Neural crest cell (in vitro differentiated cells): ENCODE measurements around the gene FZD2. TPM values are rescaled to one million over a fixed set of nuclear protein-coding genes. Genes with fewer than 3 reads are reported as not detected.
"Not testable (repeated sequence)": the region's sequence is repeated elsewhere in the genome, so short reads cannot be mapped to it uniquely, and the experiment has no call there.

Experiments
- DNase-seq: peaks from one replicate; pipeline ENCODE4 v3.0.0; 2021; ENCODE audit warnings: low read depth, mixed read lengths, low spot score
- H3K27ac Mint-ChIP-seq: one replicate; pipeline ENCODE4 v1.8.0; 2021; ENCODE audit warnings: mild to moderate bottlenecking, mixed read lengths; ENCODE audit not compliant: unreplicated experiment
- H3K27me3 Mint-ChIP-seq: 2 replicates; pipeline ENCODE4 v1.8.0; 2021; ENCODE audit warnings: low read depth, mild to moderate bottlenecking, mixed read lengths
- H3K36me3 Mint-ChIP-seq: 2 replicates; pipeline ENCODE4 v1.8.0; 2021; ENCODE audit warnings: low read depth, mild to moderate bottlenecking, mixed read lengths
- H3K4me1 Mint-ChIP-seq: 2 replicates; pipeline ENCODE4 v1.8.0; 2021; ENCODE audit warnings: mixed read lengths
- H3K4me3 Mint-ChIP-seq: one replicate; pipeline ENCODE4 v1.8.0; 2021; ENCODE audit warnings: mild to moderate bottlenecking, mixed read lengths
- H3K9me3 Mint-ChIP-seq: 2 replicates; pipeline ENCODE4 v1.8.0; 2021; ENCODE audit warnings: mixed read lengths
- total RNA-seq: library from RNA; stranded (reverse); gene quantifications from 2 replicates; pipeline ENCODE4 v1.2.1, GENCODE V29; 2021
- TF ChIP-seq, protein P1 (sequence below): fragments of 200-600 bp; sonication (generic); conservative IDR thresholded peaks from 2 replicates; pipeline ENCODE4 v1.5.0; 2021; ENCODE audit warnings: antibody characterized with exemption, mild to moderate bottlenecking

Gene FZD2
- total RNA-seq, 1 donor from 2014 or later: 96.2 TPM

DNA sequence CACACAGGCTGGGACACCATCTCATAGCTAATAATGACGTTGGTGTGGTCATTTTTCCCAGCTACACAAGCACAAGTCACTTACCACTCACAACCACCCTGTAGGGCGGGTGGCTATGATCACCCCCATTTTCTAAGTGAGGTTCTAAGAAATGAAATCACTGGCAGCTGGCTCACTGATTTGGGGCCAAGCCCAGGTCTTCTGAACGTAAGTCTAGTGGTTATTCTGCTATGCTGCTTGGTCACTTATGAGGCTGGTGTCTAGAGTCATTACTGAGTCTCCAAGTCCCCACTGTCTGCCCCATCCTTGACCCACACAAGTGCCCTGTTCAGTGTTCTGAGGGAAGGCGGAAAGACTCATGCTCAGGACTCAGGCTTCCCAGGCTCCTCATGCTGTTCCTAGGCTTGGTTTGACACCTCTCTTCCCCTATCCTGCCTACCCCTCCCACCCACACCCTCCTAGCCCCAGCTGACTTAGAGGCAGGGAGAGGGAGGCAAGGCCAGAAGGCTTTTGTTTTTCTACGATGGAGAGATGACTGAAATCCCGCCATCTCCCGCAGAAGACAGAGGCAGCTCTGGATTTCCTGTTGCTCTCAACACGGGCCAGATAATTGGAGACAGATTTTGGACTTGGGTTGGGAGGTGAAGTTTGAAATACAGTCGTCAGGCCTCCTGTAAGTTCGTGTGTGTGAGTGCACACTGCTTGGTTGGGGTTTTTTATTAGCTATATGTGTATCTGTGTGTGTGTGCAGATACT, 32.2 kb downstream of the FZD2 start:
- Mint-ChIP-seq H3K9me3 (no peaks in the 10 kb centered on the region), H3K27me3 (peaks cover 2% of the 10 kb centered on the region), H3K4me1 (peaks cover 4% of the 10 kb centered on the region)

DNA sequence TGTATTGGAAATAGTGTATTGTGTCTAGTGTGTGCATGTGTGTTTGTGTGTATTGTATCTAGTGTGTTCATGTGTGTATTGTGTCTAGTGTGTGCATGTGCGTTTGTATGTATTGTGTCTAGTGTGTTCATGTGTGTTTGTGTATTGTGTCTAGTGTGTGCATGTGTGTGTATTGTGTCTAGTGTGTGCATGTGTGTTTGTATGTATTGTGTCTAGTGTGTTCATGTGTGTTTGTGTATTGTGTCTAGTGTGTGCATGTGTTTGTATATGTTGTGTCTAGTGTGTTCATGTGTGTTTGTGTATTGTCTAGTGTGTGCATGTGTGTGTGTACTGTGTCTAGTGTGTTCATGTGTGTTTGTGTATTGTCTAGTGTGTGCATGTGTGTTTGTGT, 32.8 kb downstream of the FZD2 start:
- not testable (repeated sequence) for H3K36me3 Mint-ChIP-seq, H3K4me3 Mint-ChIP-seq, H3K27ac Mint-ChIP-seq, H3K27me3 Mint-ChIP-seq, H3K9me3 Mint-ChIP-seq, H3K4me1 Mint-ChIP-seq, DNase-seq

More for the DNA sequence above, 32.2 kb downstream of the FZD2 start:
- Mint-ChIP-seq H3K4me3 (no peak overlapping the region), H3K27ac (no peak overlapping the region), H3K36me3 (no peaks in the 10 kb centered on the region)
- TF ChIP-seq, protein P1, sequence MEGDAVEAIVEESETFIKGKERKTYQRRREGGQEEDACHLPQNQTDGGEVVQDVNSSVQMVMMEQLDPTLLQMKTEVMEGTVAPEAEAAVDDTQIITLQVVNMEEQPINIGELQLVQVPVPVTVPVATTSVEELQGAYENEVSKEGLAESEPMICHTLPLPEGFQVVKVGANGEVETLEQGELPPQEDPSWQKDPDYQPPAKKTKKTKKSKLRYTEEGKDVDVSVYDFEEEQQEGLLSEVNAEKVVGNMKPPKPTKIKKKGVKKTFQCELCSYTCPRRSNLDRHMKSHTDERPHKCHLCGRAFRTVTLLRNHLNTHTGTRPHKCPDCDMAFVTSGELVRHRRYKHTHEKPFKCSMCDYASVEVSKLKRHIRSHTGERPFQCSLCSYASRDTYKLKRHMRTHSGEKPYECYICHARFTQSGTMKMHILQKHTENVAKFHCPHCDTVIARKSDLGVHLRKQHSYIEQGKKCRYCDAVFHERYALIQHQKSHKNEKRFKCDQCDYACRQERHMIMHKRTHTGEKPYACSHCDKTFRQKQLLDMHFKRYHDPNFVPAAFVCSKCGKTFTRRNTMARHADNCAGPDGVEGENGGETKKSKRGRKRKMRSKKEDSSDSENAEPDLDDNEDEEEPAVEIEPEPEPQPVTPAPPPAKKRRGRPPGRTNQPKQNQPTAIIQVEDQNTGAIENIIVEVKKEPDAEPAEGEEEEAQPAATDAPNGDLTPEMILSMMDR: no peak
- DNase-seq: no peak

GRCh38 chr17:44590762-44591161, 33.5 kb downstream of the FZD2 start:
- not testable (repeated sequence) for H3K27me3 Mint-ChIP-seq, H3K4me1 Mint-ChIP-seq, H3K36me3 Mint-ChIP-seq, H3K27ac Mint-ChIP-seq, H3K4me3 Mint-ChIP-seq, DNase-seq, H3K9me3 Mint-ChIP-seq

DNA sequence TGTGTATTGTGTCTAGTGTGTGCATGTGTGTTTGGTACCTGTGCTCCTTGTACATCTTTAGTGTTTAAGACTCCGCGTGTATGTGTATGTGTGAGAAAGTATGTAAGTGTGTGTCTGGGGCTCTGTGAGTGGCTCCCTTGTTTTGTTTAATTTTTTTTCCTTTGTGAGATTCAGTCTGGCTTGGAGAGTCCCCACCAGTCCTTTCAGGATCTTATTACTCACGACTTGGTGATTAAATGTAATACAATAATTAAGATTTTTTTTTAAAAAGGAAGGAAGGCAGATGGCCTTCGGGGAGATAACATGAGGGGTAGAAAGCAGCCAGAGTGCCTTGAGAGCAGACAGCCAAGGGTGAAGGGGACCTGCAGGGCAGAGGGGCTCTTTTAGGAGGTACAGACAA, 33.9 kb downstream of the FZD2 start:
- Mint-ChIP-seq H3K36me3 (no peaks in the 10 kb centered on the region), H3K4me3 (no peak overlapping the region), H3K27ac (no peak overlapping the region), H3K4me1 (peaks cover 4% of the 10 kb centered on the region), H3K9me3 (no peaks in the 10 kb centered on the region), H3K27me3 (peaks cover 2% of the 10 kb centered on the region)
- TF ChIP-seq, protein P1: no peak
- DNase-seq: no peak

DNA sequence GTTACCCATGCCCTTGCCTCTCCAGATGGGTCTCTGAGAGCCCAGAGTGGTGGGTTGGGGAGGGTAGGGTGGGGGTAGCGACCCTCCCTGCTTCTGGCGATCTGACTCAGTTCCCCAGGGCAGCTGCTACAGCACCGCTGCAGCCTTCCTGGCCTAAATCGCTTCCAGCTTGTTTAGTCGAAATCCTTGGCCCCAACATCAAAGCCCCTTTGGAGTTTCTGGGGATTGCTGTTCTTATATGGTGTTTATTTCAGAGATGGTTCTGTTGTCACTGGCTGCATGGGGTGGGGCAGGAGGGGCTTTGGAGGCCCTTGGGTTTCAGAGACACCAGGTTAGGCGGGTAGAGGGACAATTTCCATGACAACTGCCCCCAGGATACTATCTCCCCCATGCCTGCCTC, 35.9 kb downstream of the FZD2 start:
- Mint-ChIP-seq H3K27ac (no peak overlapping the region), H3K9me3 (no peaks in the 10 kb centered on the region), H3K4me3 (no peak overlapping the region), H3K4me1 (no peaks in the 10 kb centered on the region), H3K27me3 (peaks cover 2% of the 10 kb centered on the region), H3K36me3 (no peaks in the 10 kb centered on the region)
- DNase-seq: no peak
- TF ChIP-seq, protein P1: no peak

GRCh38 chr17:44595216-44595775, 38.0 kb downstream of the FZD2 start:
- Mint-ChIP-seq H3K9me3 (no peaks in the 10 kb centered on the region), H3K27ac (no peak overlapping the region), H3K4me3 (no peak overlapping the region), H3K36me3 (no peaks in the 10 kb centered on the region), H3K4me1 (peaks cover 13% of the 10 kb centered on the region), H3K27me3 (peaks cover 2% of the 10 kb centered on the region)
- no peak for DNase-seq
- TF ChIP-seq, protein P1: no peak
